Measurements from ENCODE around the gene GJA4. TPM values are rescaled to one million over a fixed set of nuclear protein-coding genes. Genes with fewer than 3 reads are reported as not detected.
A peak's percentile ranks its signal among the peaks of the same experiment; 100 is the strongest.
"Not testable (repeated sequence)": the region's sequence is repeated elsewhere in the genome, so short reads cannot be mapped to it uniquely, and the experiment has no call there.

GJA4 gene
- total and polyA plus RNA-seq, 2 donors, result 15.6 to 33.6 TPM

- no peak overlapping the region for H3K27ac ChIP-seq (ENCODE audit: low read depth)
- H3K4me1 ChIP-seq (ENCODE audit: insufficient read depth), result no peaks in the 10 kb centered on the region
- no peak for DNase-seq (ENCODE audit: extremely low spot score)
- WGBS, result 73% methylated on average over 3 of the region's 3 CpGs
- H3K4me3 ChIP-seq (ENCODE audit: low read depth, low read length), result no peak overlapping the region
- no peaks in the 10 kb centered on the region for H3K36me3 ChIP-seq (ENCODE audit: insufficient read depth)
Observed at GRCh38 chr1:34816778-34817177, 24.0 kb downstream of the GJA4 start.

- WGBS, result 98% methylated on average over 2 of the region's 2 CpGs
- H3K27ac ChIP-seq (ENCODE audit: low read depth); DNase-seq (ENCODE audit: extremely low spot score); H3K36me3 ChIP-seq (ENCODE audit: insufficient read depth); H3K4me1 ChIP-seq (ENCODE audit: insufficient read depth); H3K4me3 ChIP-seq (ENCODE audit: low read depth, low read length): not testable (repeated sequence)
Observed at GRCh38 chr1:34818862-34819261, 26.1 kb downstream of the GJA4 start.

GRCh38 chr1:34822202-34822601, 29.4 kb downstream of the GJA4 start:
- WGBS, result 83% methylated on average over 3 of the region's 3 CpGs
- no peak overlapping the region for H3K27ac ChIP-seq (ENCODE audit: low read depth)
- H3K4me1 ChIP-seq (ENCODE audit: insufficient read depth), result no peaks in the 10 kb centered on the region

DNA sequence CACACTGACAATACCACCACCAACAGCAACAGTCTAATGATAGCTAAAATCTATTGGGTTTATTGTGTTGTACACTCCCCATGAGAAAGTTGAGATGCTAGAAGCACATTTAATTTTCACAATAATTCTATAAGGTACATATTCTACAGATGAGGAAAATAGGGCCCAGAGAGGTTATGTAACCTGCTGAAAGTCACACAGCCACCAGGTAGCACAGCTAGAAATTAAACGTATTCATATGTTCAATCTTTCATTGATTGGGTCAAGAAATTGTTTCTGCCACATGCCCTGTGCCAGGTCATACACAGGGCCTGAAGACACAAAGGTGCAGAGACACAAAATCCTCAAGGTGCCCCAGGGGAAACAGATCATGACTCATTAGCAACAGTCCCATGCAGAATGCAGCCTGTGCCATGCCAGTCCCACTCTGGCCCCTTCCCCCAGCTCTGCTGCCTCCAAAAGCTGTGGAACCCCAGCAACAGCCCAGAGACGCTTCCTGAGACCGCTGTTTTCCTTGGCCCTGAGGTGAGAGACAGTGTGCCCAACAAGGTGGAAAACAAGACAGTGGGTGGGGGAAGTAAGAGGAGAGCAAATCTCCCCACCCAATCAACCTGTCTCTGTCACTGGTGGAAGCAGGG, 32.1 kb downstream of the GJA4 start:
- 78% methylated on average over 3 of the region's 3 CpGs for WGBS
- peak overlapping the region; percentile 14 for H3K27ac ChIP-seq (ENCODE audit: low read depth)
- H3K36me3 ChIP-seq (ENCODE audit: insufficient read depth), result no peaks in the 10 kb centered on the region
- H3K4me3 ChIP-seq (ENCODE audit: low read depth, low read length), result no peak overlapping the region
- no peak for DNase-seq (ENCODE audit: extremely low spot score)
- H3K4me1 ChIP-seq (ENCODE audit: insufficient read depth), result no peaks in the 10 kb centered on the region

More at GRCh38 chr1:34822202-34822601, 29.4 kb downstream of the GJA4 start:
- Histone ChIP-seq H3K4me3 (ENCODE audit: low read depth, low read length) (no peak overlapping the region), H3K36me3 (ENCODE audit: insufficient read depth) (no peaks in the 10 kb centered on the region)
- no peak for DNase-seq (ENCODE audit: extremely low spot score)

GRCh38 chr1:34825455-34826091, 32.8 kb downstream of the GJA4 start:
- peak overlapping the region; percentile 14 for H3K27ac ChIP-seq (ENCODE audit: low read depth)
- H3K4me1 ChIP-seq (ENCODE audit: insufficient read depth), result no peaks in the 10 kb centered on the region
- no peak overlapping the region for H3K4me3 ChIP-seq (ENCODE audit: low read depth, low read length)

DNA sequence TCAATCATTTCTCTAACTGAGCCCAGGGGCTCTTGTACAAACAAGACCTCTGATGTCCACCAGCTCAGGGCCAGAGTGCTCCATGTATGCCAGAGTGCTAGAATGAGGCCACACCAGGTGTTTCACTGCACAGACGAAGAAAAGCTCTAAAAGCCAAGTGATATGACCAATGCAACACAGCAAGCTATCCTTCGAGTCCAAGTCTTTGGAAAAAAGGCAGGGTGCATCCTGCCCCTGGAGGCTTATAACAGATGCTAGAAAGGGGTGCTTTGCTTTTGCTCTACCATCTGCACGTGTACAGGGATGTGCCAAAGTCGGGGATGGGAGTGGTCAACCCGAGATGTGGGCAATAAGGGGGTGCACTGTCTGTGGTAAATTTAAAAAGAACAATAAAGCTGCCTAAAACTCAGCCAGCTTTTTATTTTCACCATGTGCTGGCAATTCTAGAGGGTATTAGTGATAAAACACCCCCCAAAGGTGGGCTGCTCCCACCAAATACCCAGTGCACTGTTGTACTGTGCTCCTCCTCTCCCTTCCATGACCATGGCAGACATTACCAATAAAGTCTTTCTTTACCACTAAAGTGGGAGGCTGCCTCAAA, 34.6 kb downstream of the GJA4 start:
- no peaks in the 10 kb centered on the region for H3K36me3 ChIP-seq (ENCODE audit: insufficient read depth)
- WGBS, result 81% methylated on average over 5 of the region's 5 CpGs
- H3K4me3 ChIP-seq (ENCODE audit: low read depth, low read length), result no peak overlapping the region
- H3K4me1 ChIP-seq (ENCODE audit: insufficient read depth), result no peaks in the 10 kb centered on the region
- no peak overlapping the region for H3K27ac ChIP-seq (ENCODE audit: low read depth)
- no peak for DNase-seq (ENCODE audit: extremely low spot score)

More at GRCh38 chr1:34825455-34826091, 32.8 kb downstream of the GJA4 start:
- 61% methylated on average over 11 of the region's 11 CpGs for WGBS
- no peak for DNase-seq (ENCODE audit: extremely low spot score)
- H3K36me3 ChIP-seq (ENCODE audit: insufficient read depth), result no peaks in the 10 kb centered on the region

- H3K27ac ChIP-seq (ENCODE audit: low read depth), result no peak overlapping the region
- H3K36me3 ChIP-seq (ENCODE audit: insufficient read depth), result no peaks in the 10 kb centered on the region
- no peak for DNase-seq (ENCODE audit: extremely low spot score)
- WGBS, result 79% methylated on average over 2 of the region's 2 CpGs
- no peaks in the 10 kb centered on the region for H3K4me1 ChIP-seq (ENCODE audit: insufficient read depth)
- H3K4me3 ChIP-seq (ENCODE audit: low read depth, low read length), result no peak overlapping the region
Observed at GRCh38 chr1:34828611-34829010, 35.8 kb downstream of the GJA4 start.

DNA sequence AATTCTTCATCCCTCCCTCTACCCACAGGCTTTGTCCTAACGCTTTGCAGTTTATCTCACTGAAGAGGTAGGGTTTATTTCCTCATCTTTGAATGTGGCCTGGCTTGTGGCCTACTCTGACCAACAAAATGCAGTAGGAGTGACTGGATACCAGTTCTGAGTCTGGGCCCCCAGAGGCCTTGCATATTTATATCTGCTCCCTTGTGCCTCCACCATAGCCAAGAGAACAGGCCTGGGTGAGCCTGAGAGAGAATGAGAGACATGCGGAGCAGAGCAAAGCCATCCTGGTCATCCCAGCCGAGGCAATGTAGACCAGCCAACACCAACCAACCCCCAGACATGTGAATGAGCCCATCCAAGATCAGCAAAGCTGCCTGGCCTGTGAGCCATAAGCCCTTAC, 36.5 kb downstream of the GJA4 start:
- no peak for DNase-seq (ENCODE audit: extremely low spot score)
- Histone ChIP-seq H3K4me3 (ENCODE audit: low read depth, low read length) (no peak overlapping the region), H3K27ac (ENCODE audit: low read depth) (no peak overlapping the region), H3K36me3 (ENCODE audit: insufficient read depth) (no peaks in the 10 kb centered on the region), H3K4me1 (ENCODE audit: insufficient read depth) (no peaks in the 10 kb centered on the region)
- 79% methylated on average over 3 of the region's 3 CpGs for WGBS

DNA sequence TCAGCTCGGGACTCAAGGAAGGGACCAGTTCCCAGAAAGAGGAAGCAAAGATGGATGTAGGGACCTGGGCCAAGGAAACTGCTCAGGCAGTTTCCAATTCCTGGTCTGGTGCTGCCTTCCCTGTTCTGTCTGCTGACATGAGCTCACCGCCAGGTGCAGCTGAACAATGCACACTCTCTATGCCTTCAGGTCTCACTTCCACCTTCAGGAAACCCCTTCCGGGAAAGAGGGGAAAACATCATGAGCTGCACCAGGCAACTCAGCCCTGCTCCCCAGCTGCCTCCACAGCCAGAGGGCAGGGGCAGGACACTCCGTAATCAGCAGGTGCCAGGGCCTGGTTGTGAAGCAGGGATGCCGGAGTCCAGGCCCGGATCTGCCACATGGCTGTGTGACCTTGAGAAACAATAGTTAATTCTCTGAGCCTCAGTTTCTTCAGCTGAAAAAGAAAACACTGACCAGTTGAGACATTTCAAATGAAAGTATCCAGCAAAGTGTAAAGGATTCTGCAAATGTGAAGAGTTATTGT, 39.0 kb downstream of the GJA4 start:
- WGBS, result 84% methylated on average over 6 of the region's 6 CpGs
- no peaks in the 10 kb centered on the region for H3K36me3 ChIP-seq (ENCODE audit: insufficient read depth)
- no peak for DNase-seq (ENCODE audit: extremely low spot score)
- H3K27ac ChIP-seq (ENCODE audit: low read depth), result no peak overlapping the region
- H3K4me1 ChIP-seq (ENCODE audit: insufficient read depth), result no peaks in the 10 kb centered on the region
- no peak overlapping the region for H3K4me3 ChIP-seq (ENCODE audit: low read depth, low read length)

- DNase-seq (ENCODE audit: extremely low spot score), result no peak
- H3K27ac ChIP-seq (ENCODE audit: low read depth), result no peak overlapping the region
- no peaks in the 10 kb centered on the region for H3K36me3 ChIP-seq (ENCODE audit: insufficient read depth)
- H3K4me1 ChIP-seq (ENCODE audit: insufficient read depth), result no peaks in the 10 kb centered on the region
- no peak overlapping the region for H3K4me3 ChIP-seq (ENCODE audit: low read depth, low read length)
- 88% methylated on average over 1 of the region's 1 CpG for WGBS
Observed at GRCh38 chr1:34833711-34834110, 40.9 kb downstream of the GJA4 start.

DNA sequence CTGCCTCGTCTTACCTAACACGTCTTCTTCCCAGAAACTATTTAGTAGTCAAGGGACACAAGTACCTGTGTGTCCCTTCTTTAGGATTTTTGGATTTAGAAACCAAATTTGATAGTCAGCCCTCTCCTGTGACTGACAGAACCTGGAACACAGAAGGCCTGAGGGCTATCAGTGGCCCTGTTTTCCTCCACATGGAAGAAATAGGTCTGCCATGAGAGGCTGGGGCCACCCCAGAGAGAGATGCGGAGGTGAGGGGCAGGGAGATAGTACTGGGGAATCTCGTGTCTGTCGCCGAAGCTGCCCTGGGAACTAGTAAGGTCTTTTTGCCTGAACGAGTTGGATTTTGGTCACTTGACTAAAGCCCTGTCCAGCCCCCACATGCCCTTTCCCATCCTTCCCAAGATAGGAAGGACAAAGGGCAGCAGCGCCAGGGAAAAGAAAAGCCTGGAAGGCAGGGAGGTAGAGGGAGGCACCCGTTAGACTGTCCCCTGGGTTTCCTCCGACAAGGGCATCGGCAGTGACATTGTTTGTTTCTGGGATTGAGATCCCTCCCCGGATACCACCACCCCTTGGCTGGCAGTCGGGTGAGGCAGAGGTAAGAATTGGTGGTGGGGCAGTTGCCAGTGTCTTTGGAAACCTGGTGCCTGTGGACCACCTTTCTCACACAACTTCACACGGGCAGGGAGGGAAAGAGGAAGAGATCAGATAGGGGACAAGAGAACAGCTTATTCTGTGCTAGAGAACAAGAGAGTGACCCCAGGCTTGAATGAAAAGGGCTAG, 46.9 kb downstream of the GJA4 start:
- 76% methylated on average over 14 of the region's 14 CpGs for WGBS
- H3K36me3 ChIP-seq (ENCODE audit: insufficient read depth), result no peaks in the 10 kb centered on the region
- H3K4me1 ChIP-seq (ENCODE audit: insufficient read depth), result no peaks in the 10 kb centered on the region
- H3K27ac ChIP-seq (ENCODE audit: low read depth), result no peak overlapping the region
- H3K4me3 ChIP-seq (ENCODE audit: low read depth, low read length), result no peak overlapping the region
- DNase-seq (ENCODE audit: extremely low spot score), result no peak

DNA sequence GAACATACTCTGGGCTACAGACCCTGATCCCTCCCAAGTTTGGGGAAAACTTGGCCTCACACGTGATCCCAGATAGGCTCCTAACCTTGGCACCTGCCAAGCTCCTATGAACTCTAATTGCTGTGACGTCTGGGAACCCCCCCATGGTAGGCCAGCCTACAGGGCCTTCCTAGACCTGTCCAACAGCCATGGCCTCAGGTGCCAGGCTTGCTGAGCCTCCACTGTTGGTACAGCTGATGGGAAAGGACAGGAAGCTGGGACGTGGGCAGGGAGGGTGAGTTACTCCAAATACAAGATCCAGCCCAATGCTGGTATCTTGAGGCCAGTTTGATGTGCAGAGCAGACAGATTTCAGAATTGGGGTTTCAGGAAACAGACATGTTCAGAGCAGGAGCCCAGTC, 47.6 kb downstream of the GJA4 start:
- WGBS, result 84% methylated on average over 3 of the region's 3 CpGs
- H3K4me3 ChIP-seq (ENCODE audit: low read depth, low read length), result no peak overlapping the region
- no peak overlapping the region for H3K27ac ChIP-seq (ENCODE audit: low read depth)
- DNase-seq (ENCODE audit: extremely low spot score), result no peak
- H3K36me3 ChIP-seq (ENCODE audit: insufficient read depth), result no peaks in the 10 kb centered on the region
- H3K4me1 ChIP-seq (ENCODE audit: insufficient read depth), result no peaks in the 10 kb centered on the region

DNA sequence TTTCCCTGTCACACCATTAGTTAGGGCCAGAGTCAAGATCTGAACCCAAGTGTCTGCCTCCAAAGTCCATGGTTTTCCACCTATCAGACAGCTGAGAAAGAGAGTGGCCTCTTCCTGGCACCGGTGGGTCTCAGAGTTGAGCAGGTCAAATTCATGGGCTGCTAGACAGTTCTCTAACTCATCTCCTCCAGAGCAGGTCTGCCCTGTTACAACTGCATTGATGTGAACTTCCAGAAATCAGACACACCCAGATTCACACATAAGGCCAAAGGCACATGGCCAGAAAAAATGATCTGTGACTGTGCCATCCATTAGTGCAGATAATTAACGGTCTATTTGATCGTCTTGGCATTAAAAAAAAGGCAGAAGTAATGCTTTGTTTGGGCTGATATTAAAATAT, 49.3 kb downstream of the GJA4 start:
- Histone ChIP-seq H3K27ac (ENCODE audit: low read depth) (no peak overlapping the region), H3K4me3 (ENCODE audit: low read depth, low read length) (no peak overlapping the region), H3K36me3 (ENCODE audit: insufficient read depth) (no peaks in the 10 kb centered on the region), H3K4me1 (ENCODE audit: insufficient read depth) (no peaks in the 10 kb centered on the region)
- WGBS, result 57% methylated on average over 3 of the region's 3 CpGs
- DNase-seq (ENCODE audit: extremely low spot score), result no peak
